ENCODE results near the gene IER2.
A peak's percentile ranks its signal among the peaks of the same experiment; 100 is the strongest.
"Not testable (repeated sequence)": the region's sequence is repeated elsewhere in the genome, so short reads cannot be mapped to it uniquely, and the experiment has no call there.

The IER2 gene

DNA sequence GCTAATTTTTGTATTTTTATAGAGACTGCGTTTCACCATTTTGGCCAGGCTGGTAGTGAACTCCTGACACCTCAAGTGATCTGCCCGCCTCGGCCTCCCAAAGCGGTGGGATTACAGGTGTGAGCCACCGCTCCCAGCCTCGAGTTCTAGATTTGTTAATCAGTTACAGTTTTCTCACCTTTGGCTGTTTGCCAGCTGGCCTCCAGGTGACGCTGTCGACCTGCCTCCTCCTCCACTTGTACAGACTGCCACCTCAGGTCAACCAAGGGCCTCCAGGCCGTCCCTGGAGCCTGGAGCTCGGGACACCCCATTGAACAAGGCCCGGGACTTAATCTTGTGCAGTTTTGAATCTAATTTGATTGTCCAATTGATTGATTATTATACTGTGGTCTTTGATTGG is 45.5 kb downstream of the IER2 start:
- peak in 1 of 2 donors; percentile 41 for DNase-seq (ENCODE audit: low read depth in 2 of 2)

- DNase-seq (ENCODE audit: low read depth in 2 of 2), result no peak
Observed at GRCh38 chr19:13198634-13199033, 48.4 kb downstream of the IER2 start.

DNA sequence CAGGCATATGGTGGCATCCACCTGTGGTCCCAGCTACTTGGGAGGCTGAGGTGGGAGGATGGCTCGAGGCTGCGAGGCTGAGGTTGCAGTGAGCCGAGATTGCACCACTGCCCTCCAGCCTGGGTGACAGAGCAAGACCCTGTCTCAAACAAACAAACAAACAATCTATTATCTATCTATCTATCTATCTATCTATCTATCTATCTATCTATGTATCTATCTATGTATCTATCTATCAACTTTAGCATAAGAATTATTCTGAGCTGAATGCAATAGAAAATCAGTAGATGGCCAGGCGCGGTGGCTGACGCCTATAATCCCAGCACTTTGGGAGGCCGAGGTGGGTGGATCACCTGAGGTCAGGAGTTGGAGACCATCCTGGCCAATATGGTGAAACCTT is 51.9 kb downstream of the IER2 start:
- not testable (repeated sequence) for DNase-seq (ENCODE audit: low read depth in 2 of 2)
